Endothelial cell of umbilical vein (primary cell): ENCODE results near the gene CSNK1G3. TPM values are rescaled to one million over a fixed set of nuclear protein-coding genes. Genes with fewer than 3 reads are reported as not detected.

Source experiments
- BruUV-seq: library from RNA; stranded (reverse); fragments of 400-500 nt; replicated peaks from 2 replicates; lab custom pipeline; 2021; lab: Mats Ljungman, UMichigan
- CTCF ChIA-PET: fragments of 300-600, 350-600 bp; sonication (Branson Sonifier 250); formaldehyde crosslinking; loops from one replicate; lab custom pipeline; 2021; ENCODE audit warnings: antibody characterized with exemption, inconsistent platforms; lab: Charles Lee
- POLR2A ChIA-PET: fragments of 300-600, 350-600 bp; sonication (Branson Sonifier 250); formaldehyde crosslinking; loops from one replicate; lab custom pipeline; 2021; ENCODE audit warnings: antibody characterized with exemption, inconsistent platforms; lab: Charles Lee
- DNase-seq: peaks from one replicate; pipeline ENCODE4 v3.0.0-alpha.2; 2011; ENCODE audit warnings: low read depth, low spot score
- FAIRE-seq: peaks from 2 replicates; lab custom pipeline; 2011; peaks lifted over from hg19 to GRCh38; lab: Jason Lieb, UNC
- H2AFZ ChIP-seq: 2 replicates; pipeline ENCODE4 v1.6.0; 2012; ENCODE audit warnings: low read depth, low read length, control low read depth, inconsistent platforms
- H3K27ac ChIP-seq: 2 replicates; pipeline ENCODE4 v1.5.1; 2011; ENCODE audit warnings: low read depth, mild to moderate bottlenecking, control low read depth, low read length, moderate library complexity; ENCODE audit not compliant: insufficient read depth
- H3K27me3 ChIP-seq, 2 experiments: 2 replicates each; pipeline versions ENCODE4 v1.6.0 to v1.6.1; 2011; ENCODE audit warnings: low read length in 2 of 2, mixed read lengths in 1 of 2; ENCODE audit not compliant: control insufficient read depth in 2 of 2, insufficient read depth in 2 of 2
- H3K36me3 ChIP-seq, 2 experiments: 2 replicates in 1 of 2; 3 replicates in 1 of 2; pipeline ENCODE4 v1.5.1; 2011; ENCODE audit warnings: low read length in 2 of 2, mild to moderate bottlenecking in 1 of 2, moderate library complexity in 1 of 2; ENCODE audit not compliant: control insufficient read depth in 2 of 2, insufficient read depth in 2 of 2; ENCODE audit errors: extremely low read depth in 1 of 2
- H3K4me1 ChIP-seq: 3 replicates; pipeline ENCODE4 v1.5.1; 2011; ENCODE audit warnings: mild to moderate bottlenecking, low read length; ENCODE audit not compliant: control insufficient read depth, insufficient read depth; ENCODE audit errors: extremely low read depth
- H3K4me2 ChIP-seq: 2 replicates; pipeline ENCODE4 v1.6.1; 2011; ENCODE audit warnings: low read length, control low read depth, mixed read lengths; ENCODE audit not compliant: insufficient read depth
- H3K4me3 ChIP-seq, 3 experiments: fragments of 200-600 bp in 1 of 3; sonication (generic), shearing (Covaris generic) in 1 of 3; replicated peaks in 1 of 3; 2 replicates each; pipeline ENCODE4 v1.5.1; 2011 to 2016; ENCODE audit warnings: control low read depth in 3 of 3, low read length in 3 of 3, mild to moderate bottlenecking in 2 of 3, inconsistent platforms in 1 of 3, low read depth in 1 of 3, moderate library complexity in 1 of 3; ENCODE audit not compliant: insufficient read depth in 1 of 3
- H3K79me2 ChIP-seq: 2 replicates; pipeline ENCODE4 v1.6.0; 2012; ENCODE audit warnings: low read length, inconsistent platforms; ENCODE audit not compliant: control insufficient read depth, insufficient read depth
- H3K9ac ChIP-seq: replicated peaks from 2 replicates; pipeline ENCODE3; 2011; ENCODE audit warnings: low read length, control low read depth; ENCODE audit not compliant: insufficient read depth; ENCODE audit errors: extremely low read depth
- H3K9me1 ChIP-seq: replicated peaks from 3 replicates; pipeline ENCODE4 v1.6.0; 2011; ENCODE audit warnings: mild to moderate bottlenecking, low read length; ENCODE audit not compliant: control insufficient read depth, insufficient read depth; ENCODE audit errors: extremely low read depth
- H3K9me3 ChIP-seq: replicated peaks from 2 replicates; pipeline ENCODE4 v1.5.1; 2012; ENCODE audit warnings: low read length, inconsistent platforms; ENCODE audit not compliant: control insufficient read depth, insufficient read depth
- H4K20me1 ChIP-seq: replicated peaks from 2 replicates; pipeline ENCODE3; 2011; ENCODE audit warnings: mild to moderate bottlenecking, low read length; ENCODE audit not compliant: control insufficient read depth, insufficient read depth; ENCODE audit errors: extremely low read depth
- EZH2 ChIP-seq: IDR thresholded peaks from 2 replicates; pipeline ENCODE4 v1.6.1; 2012; ENCODE audit warnings: borderline replicate concordance, low read depth, mild to moderate bottlenecking, moderate library complexity, low read length, inconsistent platforms; ENCODE audit not compliant: severe bottlenecking
- FOS ChIP-seq: IDR thresholded peaks from 2 replicates; pipeline ENCODE4 v1.6.1; 2011; ENCODE audit warnings: mild to moderate bottlenecking, low read length, moderate library complexity, borderline replicate concordance; ENCODE audit not compliant: insufficient read depth
- GATA2 ChIP-seq: IDR thresholded peaks from 2 replicates; pipeline ENCODE4 v1.7.0; 2011; ENCODE audit warnings: low read depth, mild to moderate bottlenecking, moderate library complexity, mixed read lengths, low read length; ENCODE audit not compliant: insufficient read length, insufficient read depth
- JUN ChIP-seq: IDR thresholded peaks from 2 replicates; pipeline ENCODE4 v1.6.1; 2011; ENCODE audit warnings: borderline replicate concordance, low read depth; ENCODE audit not compliant: insufficient read length, insufficient read depth
- MYC ChIP-seq: IDR thresholded peaks from one replicate; pipeline ENCODE4 v1.6.1; 2011; ENCODE audit warnings: mild to moderate bottlenecking, low read depth, low read length
- POLR2A ChIP-seq: IDR thresholded peaks from 2 replicates; pipeline ENCODE4 v1.6.1; 2012; ENCODE audit warnings: low read depth, mild to moderate bottlenecking, control low read depth, low read length
- POLR2AphosphoS5 ChIP-seq: IDR thresholded peaks from 2 replicates; pipeline ENCODE4 v1.6.1; 2012; ENCODE audit warnings: low read depth, mild to moderate bottlenecking, control low read depth, low read length, moderate library complexity; ENCODE audit not compliant: insufficient read depth
- dilution Hi-C: fragments of 300-500 bp; cut with MboI; formaldehyde crosslinking; loops from one replicate; pipeline ENCODE4 v1.15.0; 2019; ENCODE audit warnings: low sequenced_read_pairs; ENCODE audit not compliant: extremely low pct_ligation_motif_present
- intact Hi-C: fragments of 100-400 bp; cut with micrococcal nuclease; formaldehyde crosslinking; loops from one replicate; pipeline ENCODE4 v1.10.0; 2022
- polyA plus RNA-seq, 4 experiments: library from polyadenylated mRNA; depleted of rRNA in 3 of 4; stranded (reverse) in 3 of 4; unstranded in 1 of 4; fragments of >200 nt; gene quantifications; 2 replicates each; pipeline versions ENCODE4 v1.2.1 to v1.2.3, GENCODE V29; 2011 to 2012; ENCODE audit warnings: missing spikeins in 1 of 4
- total RNA-seq: library from RNA; stranded (reverse); gene quantifications from 2 replicates; pipeline ENCODE4 v1.2.3, GENCODE V29; 2021
- TF ChIP-seq, protein P1 (sequence below): IDR thresholded peaks from 2 replicates; pipeline ENCODE4 v1.6.1; 2011; ENCODE audit not compliant: insufficient read depth, insufficient read length
- TF ChIP-seq, protein P2 (sequence below), 2 donors: IDR thresholded peaks; 1 replicate in 1 of 2; 2 replicates in 1 of 2; pipeline ENCODE4 v1.5.1; 2011; ENCODE audit warnings: low read length in 2 of 2, mild to moderate bottlenecking in 2 of 2, moderate library complexity in 2 of 2, control low read depth in 1 of 2, inconsistent platforms in 1 of 2, low read depth in 1 of 2; ENCODE audit not compliant: insufficient read depth in 1 of 2; ENCODE audit errors: extremely low read depth in 1 of 2

The CSNK1G3 gene
- total and polyA plus RNA-seq, 2 donors (not counting 3 experiments of a cell fraction or from before 2014, with no cell fraction given), result 10.4 to 35.9 TPM

- no peaks in the 10 kb centered on the region for H3K27me3 ChIP-seq
- H3K4me2 ChIP-seq, result no peak overlapping the region
- H2AFZ ChIP-seq, result no peak overlapping the region
- ChIA-PET CTCF (interaction anchor here (0.6 to 1.5 kb wide), 5 partner anchors 10 to 126 kb away, joined by 3 to 7 read pairs (median 4); partner anchors contain the start of gene CEP120), POLR2A (no interaction called here)
- intact Hi-C loops, result no loop called here
- no peak for TF ChIP-seq GATA2
- no peak for TF ChIP-seq FOS
- TF ChIP-seq, protein P1, sequence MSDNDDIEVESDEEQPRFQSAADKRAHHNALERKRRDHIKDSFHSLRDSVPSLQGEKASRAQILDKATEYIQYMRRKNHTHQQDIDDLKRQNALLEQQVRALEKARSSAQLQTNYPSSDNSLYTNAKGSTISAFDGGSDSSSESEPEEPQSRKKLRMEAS, result no peak
- peaks cover 14% of the 10 kb centered on the region for H3K79me2 ChIP-seq
- peaks cover 4% of the 10 kb centered on the region for H3K4me1 ChIP-seq
- peak overlapping the region; percentile 23 for H3K27ac ChIP-seq
- FAIRE-seq, result no peak
- no peak overlapping the region for H3K4me3 ChIP-seq
- DNase-seq, result no peak
- no peaks in the 10 kb centered on the region for H4K20me1 ChIP-seq
- no TSS peak for BruUV-seq
- no peak overlapping the region for H3K9ac ChIP-seq
- dilution Hi-C loops, result no loop called here
- H3K9me1 ChIP-seq, result peaks cover 2% of the 10 kb centered on the region
- H3K9me3 ChIP-seq, result no peaks in the 10 kb centered on the region
- H3K36me3 ChIP-seq, result peaks cover 0 to 2% of the 10 kb centered on the region in 2 experiments
Measured at GRCh38 chr5:123549256-123549904, 37.4 kb downstream of the CSNK1G3 start.

GRCh38 chr5:123554601-123555000 lies 42.6 kb downstream of the CSNK1G3 start:
- Histone ChIP-seq H3K9me3 (no peaks in the 10 kb centered on the region), H3K9me1 (peaks cover 2% of the 10 kb centered on the region), H3K4me1 (no peaks in the 10 kb centered on the region), H3K4me2 (no peak overlapping the region), H3K27ac (no peak overlapping the region), H2AFZ (no peak overlapping the region), H3K36me3 (peaks cover 0 to 2% of the 10 kb centered on the region in 2 experiments), H3K79me2 (peaks cover 7% of the 10 kb centered on the region), H3K9ac (no peak overlapping the region), H4K20me1 (no peaks in the 10 kb centered on the region), H3K27me3 (no peaks in the 10 kb centered on the region), H3K4me3 (no peak overlapping the region)
- FAIRE-seq, result no peak
- intact Hi-C loops, result no loop called here
- DNase-seq, result no peak
- ChIA-PET POLR2A (no interaction called here), CTCF (no interaction called here)
- dilution Hi-C loops, result no loop called here
- BruUV-seq, result no TSS peak
- TF ChIP-seq MYC (no peak), GATA2 (no peak), POLR2A (no peak), FOS (no peak), POLR2AphosphoS5 (no peak), JUN (no peak), EZH2 (no peak)
- TF ChIP-seq, protein P1, result no peak
- TF ChIP-seq, protein P2, sequence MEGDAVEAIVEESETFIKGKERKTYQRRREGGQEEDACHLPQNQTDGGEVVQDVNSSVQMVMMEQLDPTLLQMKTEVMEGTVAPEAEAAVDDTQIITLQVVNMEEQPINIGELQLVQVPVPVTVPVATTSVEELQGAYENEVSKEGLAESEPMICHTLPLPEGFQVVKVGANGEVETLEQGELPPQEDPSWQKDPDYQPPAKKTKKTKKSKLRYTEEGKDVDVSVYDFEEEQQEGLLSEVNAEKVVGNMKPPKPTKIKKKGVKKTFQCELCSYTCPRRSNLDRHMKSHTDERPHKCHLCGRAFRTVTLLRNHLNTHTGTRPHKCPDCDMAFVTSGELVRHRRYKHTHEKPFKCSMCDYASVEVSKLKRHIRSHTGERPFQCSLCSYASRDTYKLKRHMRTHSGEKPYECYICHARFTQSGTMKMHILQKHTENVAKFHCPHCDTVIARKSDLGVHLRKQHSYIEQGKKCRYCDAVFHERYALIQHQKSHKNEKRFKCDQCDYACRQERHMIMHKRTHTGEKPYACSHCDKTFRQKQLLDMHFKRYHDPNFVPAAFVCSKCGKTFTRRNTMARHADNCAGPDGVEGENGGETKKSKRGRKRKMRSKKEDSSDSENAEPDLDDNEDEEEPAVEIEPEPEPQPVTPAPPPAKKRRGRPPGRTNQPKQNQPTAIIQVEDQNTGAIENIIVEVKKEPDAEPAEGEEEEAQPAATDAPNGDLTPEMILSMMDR (IDR thresholded peaks at IDR 0.05; ENCODE audit: extremely low read depth in 1 of 2, insufficient read depth in 1 of 2, low read depth in 1 of 2, low read length in 2 of 2), result no peak
